GM21367 (cell line): Measurements from ENCODE around the gene ZNF229.
"Not testable (repeated sequence)": the region's sequence is repeated elsewhere in the genome, so short reads cannot be mapped to it uniquely, and the experiment has no call there.

ENCODE experiments used
- ATAC-seq: cut with Tn5 transposase; IDR thresholded peaks from one replicate; pipeline ENCODE4 v1.9.1; 2021; ENCODE audit not compliant: unreplicated experiment

ZNF229 gene

GRCh38 chr19:44447916-44448674 is at the start of gene ZNF229:
Gene ZNF229, minus strand, starts transcription at chr19:44448472. Its CDS starts 5,625 bp downstream, at chr19:44442847.
- no peak for ATAC-seq

- ATAC-seq = no peak
These were observed 48.4 kb upstream of the ZNF229 start for GRCh38 chr19:44496711-44497110.

GRCh38 chr19:44476559-44477408 is 28.5 kb upstream of the ZNF229 start:
- no peak for ATAC-seq

GRCh38 chr19:44468730-44469129 is 20.5 kb upstream of the ZNF229 start:
- not testable (repeated sequence) for ATAC-seq

GRCh38 chr19:44462600-44463286 is 14.5 kb upstream of the ZNF229 start:
- ATAC-seq = not testable (repeated sequence)

GRCh38 chr19:44456016-44456415 is 7.7 kb upstream of the ZNF229 start:
- ATAC-seq = not testable (repeated sequence)

- no peak for ATAC-seq
These were observed 6.8 kb upstream of the ZNF229 start for GRCh38 chr19:44455100-44455499.

GRCh38 chr19:44452367-44452766 is 4.1 kb upstream of the ZNF229 start:
- ATAC-seq = no peak

- ATAC-seq = no peak
These were observed 3.4 kb upstream of the ZNF229 start for GRCh38 chr19:44451687-44452086.

GRCh38 chr19:44438441-44438840 is 9.8 kb downstream of the ZNF229 start:
- no peak for ATAC-seq

- no peak for ATAC-seq
These were observed 12.8 kb downstream of the ZNF229 start for GRCh38 chr19:44435441-44435840.

- ATAC-seq = no peak
These were observed 17.3 kb downstream of the ZNF229 start for GRCh38 chr19:44430956-44431355.

- not testable (repeated sequence) for ATAC-seq
These were observed 32.7 kb downstream of the ZNF229 start for GRCh38 chr19:44415553-44415952.

GRCh38 chr19:44401139-44402115 is 46.8 kb downstream of the ZNF229 start, which contains the start of gene ZNF285:
Gene ZNF285, minus strand, starts transcription at chr19:44401608. Its CDS starts 4,395 bp downstream, at chr19:44397213.
- ATAC-seq = no peak

- ATAC-seq = not testable (repeated sequence)
These were observed 59.0 kb downstream of the ZNF229 start for GRCh38 chr19:44389268-44389667.
